Breast epithelium (tissue), 3 donors: ENCODE results near the gene CDH18.

Source experiments
- CTCF ChIP-seq, 3 donors: fragments of 450-650 bp; IDR thresholded peaks; one replicate each; pipeline ENCODE4 v1.5.1; 2016 to 2017; ENCODE audit warnings: antibody characterized with exemption in 3 of 3, mild to moderate bottlenecking in 3 of 3, moderate library complexity in 3 of 3
- POLR2A ChIP-seq: fragments of 450-650 bp; IDR thresholded peaks from one replicate; pipeline ENCODE4 v1.6.1; 2016; ENCODE audit warnings: antibody characterized with exemption, mild to moderate bottlenecking, moderate library complexity
- POLR2AphosphoS5 ChIP-seq, 3 donors: sonication (generic); formaldehyde crosslinking; IDR thresholded peaks; one replicate each; pipeline ENCODE4 v1.6.1; 2017; ENCODE audit warnings: antibody characterized with exemption in 3 of 3

GRCh38 chr5:19950897-19951296, 37.1 kb downstream of the CDH18 start:
- TF ChIP-seq POLR2A (no peak), CTCF (IDR thresholded peaks at IDR 0.05) (no peak), POLR2AphosphoS5 (IDR thresholded peaks at IDR 0.05) (no peak)
